Lung (tissue), 12 donors: ENCODE data around the gene TRIM17. TPM values are rescaled to one million over a fixed set of nuclear protein-coding genes. Genes with fewer than 3 reads are reported as not detected.

Experiments used
- ATAC-seq: fragments of 200-7000 bp; cut with Tn5 transposase; one replicate; pipeline ENCODE4 v1.9.1; 2020; ENCODE audit warnings: moderate number of reproducible peaks; ENCODE audit not compliant: insufficient read depth, low FRiP score
- DNase-seq, 3 donors: peaks; one replicate each; pipeline ENCODE4 v3.0.0-alpha.2; 2013 to 2017
- H3K27ac ChIP-seq, 2 donors: one replicate each; pipeline ENCODE4 v1.5.1; 2013; ENCODE audit warnings: mild to moderate bottlenecking in 2 of 2, moderate library complexity in 2 of 2, control low read depth in 1 of 2, inconsistent platforms in 1 of 2, low read depth in 1 of 2, low read length in 1 of 2
- H3K27me3 ChIP-seq, 3 donors: one replicate each; pipeline ENCODE4 v1.5.1; 2013; ENCODE audit warnings: low read length in 2 of 3; ENCODE audit not compliant: control insufficient read depth in 3 of 3, insufficient read depth in 3 of 3
- H3K36me3 ChIP-seq, 4 donors: one replicate each; pipeline ENCODE4 v1.5.1; 2013; ENCODE audit warnings: low read length in 4 of 4, mild to moderate bottlenecking in 1 of 4, moderate library complexity in 1 of 4; ENCODE audit not compliant: control insufficient read depth in 4 of 4, insufficient read depth in 4 of 4
- H3K4me1 ChIP-seq, 5 donors: one replicate each; pipeline ENCODE4 v1.5.1; 2013; ENCODE audit warnings: low read length in 5 of 5, mild to moderate bottlenecking in 2 of 5, moderate library complexity in 1 of 5; ENCODE audit not compliant: control insufficient read depth in 5 of 5, insufficient read depth in 5 of 5
- H3K4me3 ChIP-seq: one replicate; pipeline ENCODE4 v1.5.1; 2013; ENCODE audit warnings: mild to moderate bottlenecking, control low read depth, moderate library complexity
- H3K9ac ChIP-seq, 2 donors: one replicate each; pipeline ENCODE4 v1.5.1; 2013; ENCODE audit warnings: low read length in 2 of 2, control low read depth in 1 of 2; ENCODE audit not compliant: insufficient read depth in 1 of 2
- H3K9me3 ChIP-seq, 4 donors: one replicate each; pipeline ENCODE4 v1.5.1; 2013; ENCODE audit warnings: low read length in 3 of 4, mild to moderate bottlenecking in 1 of 4, moderate library complexity in 1 of 4; ENCODE audit not compliant: control insufficient read depth in 4 of 4, insufficient read depth in 3 of 4
- CTCF ChIP-seq: IDR thresholded peaks from 2 replicates; pipeline ENCODE4 v1.5.1; 2012; ENCODE audit warnings: mild to moderate bottlenecking; ENCODE audit errors: control extremely low read depth, extremely low read depth
- WGBS, 2 donors: extraction: QIAGEN DNeasy Blood & Tissue Kit; methylation state at CpG; one replicate each; pipeline ENCODE4 v1.1.7; 2013; 5-methylcytosine and 5-hydroxymethylcytosine counted together
- polyA plus RNA-seq, 2 donors: library from polyadenylated mRNA; stranded (reverse); fragments of 200-250 nt; gene quantifications; one replicate each; pipeline ENCODE4 v1.2.1, GENCODE V29; 2013
- total RNA-seq, 2 donors: library from RNA; depleted of rRNA in 1 of 2; stranded (reverse); fragments of >200 nt in 1 of 2; gene quantifications; one replicate each; pipeline ENCODE4 v1.2.1, GENCODE V29; 2014 to 2021
- donor health status: control.
- donor health status: control.
- donor health status: Bipolar disorder and iron deficiency.
- donor health status: healthy.
- donor health status: DM: yes; HTN: yes; CAD: no.

TRIM17 gene
- total and polyA plus RNA-seq, 4 donors: 1.0 to 3.3 (median 1.8) TPM

DNA sequence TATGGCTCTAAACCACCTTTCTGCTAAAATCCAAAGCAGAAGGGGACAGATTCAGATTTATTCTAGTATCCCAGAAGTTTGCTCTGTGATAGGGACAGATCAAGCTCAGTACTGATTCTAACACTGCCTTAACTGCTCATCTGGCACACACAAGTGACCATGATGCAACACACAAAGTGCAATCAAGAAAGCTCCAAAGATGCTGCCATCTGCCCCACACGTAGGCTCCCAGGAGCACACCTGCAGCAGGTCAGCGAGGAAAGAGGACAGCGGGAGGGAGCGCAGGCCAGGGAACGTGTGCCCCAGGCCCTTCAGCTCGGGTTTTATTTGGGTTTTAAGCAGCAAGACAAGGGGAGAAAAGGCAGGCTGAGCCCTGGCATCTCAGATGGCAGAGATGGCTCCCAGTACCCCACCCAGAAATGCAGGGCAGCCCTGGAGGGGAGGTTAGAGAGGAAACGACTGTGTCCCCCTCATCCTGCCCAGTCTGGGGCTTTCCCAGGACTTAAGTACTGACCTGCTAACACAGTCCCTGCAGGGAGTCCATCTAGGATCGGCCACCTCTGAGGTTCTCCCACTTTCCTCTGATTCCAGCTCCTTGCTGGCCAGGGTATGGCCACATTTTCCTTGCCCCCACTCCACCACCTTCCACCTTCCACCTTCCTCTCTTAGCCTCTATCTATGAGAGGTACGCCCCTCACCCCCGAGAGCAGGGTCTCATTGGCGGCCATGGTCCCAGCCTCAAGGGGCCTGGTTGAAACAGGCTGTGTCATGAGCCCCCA lies 11.3 kb downstream of the TRIM17 start:
- ATAC-seq: no peak
- H3K9ac ChIP-seq: peak overlapping the region; percentile 27 to 39
- TF ChIP-seq CTCF: no peak
- no peaks in the 10 kb centered on the region for H3K27me3 ChIP-seq
- peaks cover 0 to 16% (median 5%) of the 10 kb centered on the region in 4 donors for H3K36me3 ChIP-seq
- WGBS, 2 donors: 31 to 38% methylated on average over 11 of the region's 11 CpGs
- DNase-seq: no peak
- no peaks in the 10 kb centered on the region for H3K9me3 ChIP-seq
- H3K4me1 ChIP-seq: peaks cover 0 to 25% (median 11%) of the 10 kb centered on the region in 5 donors
- H3K4me3 ChIP-seq: peak overlapping the region; percentile 94
- no peak overlapping the region for H3K27ac ChIP-seq

DNA sequence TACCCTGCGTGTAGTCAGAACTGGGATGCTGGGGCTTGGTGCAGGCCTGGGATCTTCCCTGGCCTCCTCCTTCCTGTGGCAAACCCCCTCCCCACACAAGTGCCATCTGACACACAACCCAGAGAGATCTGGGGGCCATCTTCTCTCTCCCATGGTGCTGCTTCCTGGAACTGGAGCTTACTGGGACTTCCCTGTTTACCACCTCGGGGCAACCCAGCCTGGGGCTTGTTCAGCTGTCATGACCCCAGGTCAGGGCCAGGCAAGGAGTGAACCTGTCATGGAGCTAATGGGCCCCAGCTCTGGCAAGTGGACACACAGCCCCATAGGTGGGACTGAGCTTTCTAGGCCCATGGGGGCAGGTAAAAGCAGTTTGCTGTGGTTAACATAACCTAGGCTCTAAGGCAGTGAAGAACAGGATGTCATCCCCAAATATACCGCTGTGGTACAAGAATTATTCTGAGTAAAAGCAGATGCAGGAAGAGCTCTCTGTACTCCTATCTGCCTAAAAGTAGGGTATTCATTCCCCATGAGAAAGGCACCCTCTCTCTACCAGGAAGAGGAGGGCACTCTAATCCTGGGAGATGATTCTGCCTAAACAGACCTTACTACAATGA lies 12.4 kb downstream of the TRIM17 start:
- no peak for TF ChIP-seq CTCF
- no peak for ATAC-seq
- peaks cover 0 to 25% (median 11%) of the 10 kb centered on the region in 5 donors for H3K4me1 ChIP-seq
- H3K4me3 ChIP-seq: no peak overlapping the region
- no peak overlapping the region for H3K9ac ChIP-seq
- no peaks in the 10 kb centered on the region for H3K27me3 ChIP-seq
- peak in 1 of 3 donors; percentile 7 for DNase-seq
- peaks cover 0 to 22% (median 7%) of the 10 kb centered on the region in 4 donors for H3K36me3 ChIP-seq
- no peak overlapping the region for H3K27ac ChIP-seq
- no peaks in the 10 kb centered on the region for H3K9me3 ChIP-seq
- 67 to 72% methylated on average over 3 of the region's 3 CpGs for WGBS, 2 donors

DNA sequence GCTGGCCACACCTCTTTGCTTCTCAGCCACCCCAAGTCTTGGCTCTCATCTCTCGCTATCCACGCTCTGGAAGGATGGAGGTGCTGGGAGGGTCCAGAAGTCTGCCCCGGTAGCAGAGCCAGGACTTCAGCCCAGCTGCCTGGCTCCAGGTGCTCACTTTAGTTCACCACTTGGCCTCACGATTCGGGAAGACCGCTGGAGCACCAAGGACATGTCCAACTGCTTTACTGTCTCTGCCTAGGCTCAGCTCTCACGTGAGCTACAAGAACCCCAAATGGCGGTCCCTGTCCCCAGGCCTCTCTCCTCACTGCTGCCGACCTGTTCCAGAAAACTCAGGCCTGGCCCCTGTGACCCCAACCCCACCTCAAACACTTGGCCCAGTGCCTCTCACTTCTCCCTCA lies 13.4 kb downstream of the TRIM17 start:
- DNase-seq (no peak), ATAC-seq (no peak)
- Histone ChIP-seq H3K4me1 (peaks cover 0 to 23% (median 11%) of the 10 kb centered on the region in 5 donors), H3K27ac (no peak overlapping the region), H3K36me3 (peaks cover 0 to 29% (median 7%) of the 10 kb centered on the region in 4 donors), H3K9me3 (no peaks in the 10 kb centered on the region), H3K27me3 (no peaks in the 10 kb centered on the region), H3K4me3 (no peak overlapping the region), H3K9ac (no peak overlapping the region)
- TF ChIP-seq CTCF: no peak
- WGBS, 2 donors: 95 to 96% methylated on average over 9 of the region's 9 CpGs
